ENCODE data around the gene ADORA2B.

Gene ADORA2B

GRCh38 chr17:15970500-15970899, 25.6 kb downstream of the ADORA2B start:
- Histone ChIP-seq H3K4me3 (IDR thresholded peaks at IDR 0.05; ENCODE audit: insufficient read depth, low read depth, low read length) (no peak overlapping the region), H3K4me2 (no peak overlapping the region), H3K36me3 (ENCODE audit: insufficient read depth) (no peaks in the 10 kb centered on the region), H2AFZ (ENCODE audit: low read depth) (no peak overlapping the region), H4K20me1 (ENCODE audit: insufficient read depth) (no peaks in the 10 kb centered on the region), H3K27ac (no peak overlapping the region), H3K27me3 (ENCODE audit: insufficient read depth, low read depth) (no peaks in the 10 kb centered on the region), H3K4me1 (ENCODE audit: low read depth, poor library complexity, severe bottlenecking) (peaks cover 14% of the 10 kb centered on the region), H3K9ac (no peak overlapping the region), H3K79me2 (ENCODE audit: insufficient read depth, low read depth) (no peaks in the 10 kb centered on the region)
- TF ChIP-seq, protein P1, sequence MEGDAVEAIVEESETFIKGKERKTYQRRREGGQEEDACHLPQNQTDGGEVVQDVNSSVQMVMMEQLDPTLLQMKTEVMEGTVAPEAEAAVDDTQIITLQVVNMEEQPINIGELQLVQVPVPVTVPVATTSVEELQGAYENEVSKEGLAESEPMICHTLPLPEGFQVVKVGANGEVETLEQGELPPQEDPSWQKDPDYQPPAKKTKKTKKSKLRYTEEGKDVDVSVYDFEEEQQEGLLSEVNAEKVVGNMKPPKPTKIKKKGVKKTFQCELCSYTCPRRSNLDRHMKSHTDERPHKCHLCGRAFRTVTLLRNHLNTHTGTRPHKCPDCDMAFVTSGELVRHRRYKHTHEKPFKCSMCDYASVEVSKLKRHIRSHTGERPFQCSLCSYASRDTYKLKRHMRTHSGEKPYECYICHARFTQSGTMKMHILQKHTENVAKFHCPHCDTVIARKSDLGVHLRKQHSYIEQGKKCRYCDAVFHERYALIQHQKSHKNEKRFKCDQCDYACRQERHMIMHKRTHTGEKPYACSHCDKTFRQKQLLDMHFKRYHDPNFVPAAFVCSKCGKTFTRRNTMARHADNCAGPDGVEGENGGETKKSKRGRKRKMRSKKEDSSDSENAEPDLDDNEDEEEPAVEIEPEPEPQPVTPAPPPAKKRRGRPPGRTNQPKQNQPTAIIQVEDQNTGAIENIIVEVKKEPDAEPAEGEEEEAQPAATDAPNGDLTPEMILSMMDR (conservative IDR thresholded peaks at IDR 0.05; ENCODE audit: low read depth, low read length), result no peak

GRCh38 chr17:15971098-15971678, 26.3 kb downstream of the ADORA2B start:
- Histone ChIP-seq H3K4me3 (IDR thresholded peaks at IDR 0.05; ENCODE audit: insufficient read depth, low read depth, low read length) (no peak overlapping the region), H4K20me1 (ENCODE audit: insufficient read depth) (no peaks in the 10 kb centered on the region), H3K4me2 (no peak overlapping the region), H3K27ac (no peak overlapping the region), H3K36me3 (ENCODE audit: insufficient read depth) (no peaks in the 10 kb centered on the region), H3K27me3 (ENCODE audit: insufficient read depth, low read depth) (no peaks in the 10 kb centered on the region), H2AFZ (ENCODE audit: low read depth) (no peak overlapping the region), H3K9ac (no peak overlapping the region), H3K4me1 (ENCODE audit: low read depth, poor library complexity, severe bottlenecking) (peaks cover 14% of the 10 kb centered on the region), H3K79me2 (ENCODE audit: insufficient read depth, low read depth) (no peaks in the 10 kb centered on the region)
- TF ChIP-seq, protein P1 (conservative IDR thresholded peaks at IDR 0.05; ENCODE audit: low read depth, low read length), result no peak

GRCh38 chr17:15971882-15972281, 27.0 kb downstream of the ADORA2B start:
- no peaks in the 10 kb centered on the region for H3K79me2 ChIP-seq (ENCODE audit: insufficient read depth, low read depth)
- H3K36me3 ChIP-seq (ENCODE audit: insufficient read depth), result no peaks in the 10 kb centered on the region
- H3K27ac ChIP-seq, result no peak overlapping the region
- H3K4me1 ChIP-seq (ENCODE audit: low read depth, poor library complexity, severe bottlenecking), result peaks cover 14% of the 10 kb centered on the region
- TF ChIP-seq, protein P1 (conservative IDR thresholded peaks at IDR 0.05; ENCODE audit: low read depth, low read length), result no peak
- H3K27me3 ChIP-seq (ENCODE audit: insufficient read depth, low read depth), result no peaks in the 10 kb centered on the region
- no peaks in the 10 kb centered on the region for H4K20me1 ChIP-seq (ENCODE audit: insufficient read depth)
- no peak overlapping the region for H2AFZ ChIP-seq (ENCODE audit: low read depth)
- H3K4me2 ChIP-seq, result no peak overlapping the region
- no peak overlapping the region for H3K4me3 ChIP-seq (IDR thresholded peaks at IDR 0.05; ENCODE audit: insufficient read depth, low read depth, low read length)
- no peak overlapping the region for H3K9ac ChIP-seq

GRCh38 chr17:15972497-15972951, 27.6 kb downstream of the ADORA2B start:
- no peak overlapping the region for H3K9ac ChIP-seq
- no peaks in the 10 kb centered on the region for H3K79me2 ChIP-seq (ENCODE audit: insufficient read depth, low read depth)
- no peak overlapping the region for H3K4me3 ChIP-seq (IDR thresholded peaks at IDR 0.05; ENCODE audit: insufficient read depth, low read depth, low read length)
- H4K20me1 ChIP-seq (ENCODE audit: insufficient read depth), result no peaks in the 10 kb centered on the region
- H3K27ac ChIP-seq, result no peak overlapping the region; the same call in 1 of the 2 replicates
- peaks cover 14% of the 10 kb centered on the region for H3K4me1 ChIP-seq (ENCODE audit: low read depth, poor library complexity, severe bottlenecking)
- no peaks in the 10 kb centered on the region for H3K36me3 ChIP-seq (ENCODE audit: insufficient read depth)
- no peak overlapping the region for H2AFZ ChIP-seq (ENCODE audit: low read depth)
- H3K27me3 ChIP-seq (ENCODE audit: insufficient read depth, low read depth), result no peaks in the 10 kb centered on the region
- TF ChIP-seq, protein P1 (conservative IDR thresholded peaks at IDR 0.05; ENCODE audit: low read depth, low read length), result no peak
- 0 out of 2 replicates have a peak overlapping the region, but pooled peaks have one; percentile 9 for H3K4me2 ChIP-seq
